ENCODE data around the gene AOC3. TPM values are rescaled to one million over a fixed set of nuclear protein-coding genes. Genes with fewer than 3 reads are reported as not detected.

Gene AOC3
- total and polyA plus RNA-seq, 2 of the 13 experiments (the other 11 are each of a cell fraction or from before 2014, with no cell fraction given), result 8.7 to 51.7 TPM

DNA sequence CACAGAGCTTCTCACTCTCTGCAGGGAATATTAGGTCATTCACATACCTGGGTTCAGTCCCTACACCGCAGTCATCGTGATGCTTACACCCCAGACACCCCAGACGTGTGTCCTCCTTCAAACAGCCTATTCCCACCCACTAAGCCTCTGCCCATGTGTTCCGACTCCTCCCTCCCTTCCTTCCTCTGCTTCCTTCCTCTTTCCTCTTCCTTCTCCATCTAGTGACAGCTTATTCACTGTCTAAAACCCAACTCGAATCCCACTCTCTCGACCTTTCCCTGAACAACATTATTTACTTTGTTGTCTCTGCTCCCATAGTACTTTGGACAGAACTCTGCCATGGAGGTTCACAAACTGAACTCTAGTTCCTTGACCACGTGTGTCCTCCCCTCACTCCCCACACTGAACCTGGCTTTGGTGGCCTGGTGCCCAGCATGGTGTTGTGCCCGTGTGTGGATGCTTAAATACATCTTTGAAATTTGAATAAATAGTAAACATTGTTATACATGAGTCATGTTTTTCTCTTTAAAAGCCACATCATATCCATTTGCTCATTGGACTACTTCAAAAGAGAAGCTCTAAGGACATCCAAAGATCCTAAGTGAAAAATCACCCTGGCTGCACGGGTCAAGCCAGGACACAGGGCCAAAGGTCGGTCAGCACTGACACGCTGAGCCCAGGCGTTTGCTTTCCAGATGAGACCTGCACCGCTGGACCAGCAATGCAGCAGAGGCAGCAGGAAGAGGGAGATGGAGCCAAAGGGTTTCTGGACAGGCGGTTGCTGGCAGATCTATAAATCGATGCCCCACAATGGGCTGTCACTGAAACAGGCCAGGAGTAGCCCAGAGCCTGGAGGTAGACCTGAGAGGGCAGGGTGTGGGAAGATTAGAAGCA lies 35.5 kb downstream of the AOC3 start (continued):
- TF ChIP-seq, protein P1, sequence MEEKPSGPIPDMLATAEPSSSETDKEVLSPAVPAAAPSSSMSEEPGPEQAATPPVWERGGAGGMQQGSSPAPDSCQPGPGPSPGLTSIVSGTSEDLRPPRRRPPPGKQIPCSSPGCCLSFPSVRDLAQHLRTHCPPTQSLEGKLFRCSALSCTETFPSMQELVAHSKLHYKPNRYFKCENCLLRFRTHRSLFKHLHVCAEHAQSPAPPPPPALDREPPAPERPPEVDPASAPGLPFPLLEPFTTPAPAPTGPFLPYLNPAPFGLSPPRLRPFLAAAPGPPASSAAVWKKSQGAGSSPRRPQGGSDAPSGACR (CRISPR knock-in tag; IDR thresholded peaks at IDR 0.05), result no peak
- TF ChIP-seq ZBTB7A (CRISPR knock-in tag; IDR thresholded peaks at IDR 0.05), result peak; percentile 35; the same call in 1 of the 2 replicates
- TF ChIP-seq, protein P2, sequence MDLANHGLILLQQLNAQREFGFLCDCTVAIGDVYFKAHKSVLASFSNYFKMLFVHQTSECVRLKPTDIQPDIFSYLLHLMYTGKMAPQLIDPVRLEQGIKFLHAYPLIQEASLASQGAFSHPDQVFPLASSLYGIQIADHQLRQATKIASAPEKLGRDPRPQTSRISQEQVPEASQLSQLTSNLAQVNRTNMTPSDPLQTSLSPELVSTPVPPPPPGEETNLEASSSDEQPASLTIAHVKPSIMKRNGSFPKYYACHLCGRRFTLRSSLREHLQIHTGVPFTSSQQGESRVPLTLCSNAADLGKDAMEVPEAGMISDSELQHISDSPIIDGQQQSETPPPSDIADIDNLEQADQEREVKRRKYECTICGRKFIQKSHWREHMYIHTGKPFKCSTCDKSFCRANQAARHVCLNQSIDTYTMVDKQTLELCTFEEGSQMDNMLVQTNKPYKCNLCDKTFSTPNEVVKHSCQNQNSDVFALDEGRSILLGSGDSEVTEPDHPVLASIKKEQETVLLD (CRISPR knock-in tag; IDR thresholded peaks at IDR 0.05; ENCODE audit: low read depth), result no peak; the same call in 1 of the 2 replicates
- no peak; the same call in 1 of the 2 replicates for TF ChIP-seq CHD2 (IDR thresholded peaks at IDR 0.05; ENCODE audit: low read depth, low read length)
- TF ChIP-seq ZNF550 (CRISPR knock-in tag; IDR thresholded peaks at IDR 0.05; ENCODE audit: borderline replicate concordance), result 0 out of 2 replicates have a peak, but pooled peaks have one; percentile 37
- no peak for TF ChIP-seq POLR2AphosphoS2 (IDR thresholded peaks at IDR 0.05; ENCODE audit: low read depth, low read length)
- no peak for TF ChIP-seq ZNF713 (CRISPR knock-in tag; IDR thresholded peaks at IDR 0.05)
- TF ChIP-seq ZNF101 (CRISPR knock-in tag; IDR thresholded peaks at IDR 0.05; ENCODE audit: borderline replicate concordance, low read depth), result no peak
- TF ChIP-seq, protein P3, sequence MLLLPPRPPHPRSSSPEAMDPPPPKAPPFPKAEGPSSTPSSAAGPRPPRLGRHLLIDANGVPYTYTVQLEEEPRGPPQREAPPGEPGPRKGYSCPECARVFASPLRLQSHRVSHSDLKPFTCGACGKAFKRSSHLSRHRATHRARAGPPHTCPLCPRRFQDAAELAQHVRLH (CRISPR knock-in tag; IDR thresholded peaks at IDR 0.05; ENCODE audit: borderline replicate concordance, low read depth), result peak; percentile 67
- no peak for TF ChIP-seq PTBP1 (IDR thresholded peaks at IDR 0.05; ENCODE audit: low read depth, low read length, poor library complexity, severe bottlenecking)
- peak; percentile 26; the same call in 1 of the 2 replicates for TF ChIP-seq POLR2AphosphoS5 (IDR thresholded peaks at IDR 0.05; ENCODE audit: low read depth, low read length)
- TF ChIP-seq BCL6 (CRISPR knock-in tag; IDR thresholded peaks at IDR 0.05), result peak; percentile 85
- no peak for TF ChIP-seq MTA3 (CRISPR knock-in tag; IDR thresholded peaks at IDR 0.05)
- TF ChIP-seq, protein P4, sequence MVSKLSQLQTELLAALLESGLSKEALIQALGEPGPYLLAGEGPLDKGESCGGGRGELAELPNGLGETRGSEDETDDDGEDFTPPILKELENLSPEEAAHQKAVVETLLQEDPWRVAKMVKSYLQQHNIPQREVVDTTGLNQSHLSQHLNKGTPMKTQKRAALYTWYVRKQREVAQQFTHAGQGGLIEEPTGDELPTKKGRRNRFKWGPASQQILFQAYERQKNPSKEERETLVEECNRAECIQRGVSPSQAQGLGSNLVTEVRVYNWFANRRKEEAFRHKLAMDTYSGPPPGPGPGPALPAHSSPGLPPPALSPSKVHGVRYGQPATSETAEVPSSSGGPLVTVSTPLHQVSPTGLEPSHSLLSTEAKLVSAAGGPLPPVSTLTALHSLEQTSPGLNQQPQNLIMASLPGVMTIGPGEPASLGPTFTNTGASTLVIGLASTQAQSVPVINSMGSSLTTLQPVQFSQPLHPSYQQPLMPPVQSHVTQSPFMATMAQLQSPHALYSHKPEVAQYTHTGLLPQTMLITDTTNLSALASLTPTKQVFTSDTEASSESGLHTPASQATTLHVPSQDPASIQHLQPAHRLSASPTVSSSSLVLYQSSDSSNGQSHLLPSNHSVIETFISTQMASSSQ (IDR thresholded peaks at IDR 0.05; ENCODE audit: low read depth), result 0 out of 2 replicates have a peak, but pooled peaks have one; percentile 29
- TF ChIP-seq, protein P4 (CRISPR knock-in tag; IDR thresholded peaks at IDR 0.05; ENCODE audit: borderline replicate concordance), result peak; percentile 84; the same call in 1 of the 2 replicates
- 0 out of 2 replicates have a peak, but pooled peaks have one; percentile 71 for TF ChIP-seq TOE1 (CRISPR knock-in tag; IDR thresholded peaks at IDR 0.05)
- no peak for TF ChIP-seq ZNF670 (CRISPR knock-in tag; IDR thresholded peaks at IDR 0.05; ENCODE audit: borderline replicate concordance)
- peak; percentile 94 for TF ChIP-seq ZNF451 (CRISPR knock-in tag; IDR thresholded peaks at IDR 0.05)
- no peak for TF ChIP-seq TEAD2 (CRISPR knock-in tag; IDR thresholded peaks at IDR 0.05)
- TF ChIP-seq, protein P5, sequence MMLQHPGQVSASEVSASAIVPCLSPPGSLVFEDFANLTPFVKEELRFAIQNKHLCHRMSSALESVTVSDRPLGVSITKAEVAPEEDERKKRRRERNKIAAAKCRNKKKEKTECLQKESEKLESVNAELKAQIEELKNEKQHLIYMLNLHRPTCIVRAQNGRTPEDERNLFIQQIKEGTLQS (CRISPR knock-in tag; IDR thresholded peaks at IDR 0.05), result no peak
- TF ChIP-seq, protein P6, sequence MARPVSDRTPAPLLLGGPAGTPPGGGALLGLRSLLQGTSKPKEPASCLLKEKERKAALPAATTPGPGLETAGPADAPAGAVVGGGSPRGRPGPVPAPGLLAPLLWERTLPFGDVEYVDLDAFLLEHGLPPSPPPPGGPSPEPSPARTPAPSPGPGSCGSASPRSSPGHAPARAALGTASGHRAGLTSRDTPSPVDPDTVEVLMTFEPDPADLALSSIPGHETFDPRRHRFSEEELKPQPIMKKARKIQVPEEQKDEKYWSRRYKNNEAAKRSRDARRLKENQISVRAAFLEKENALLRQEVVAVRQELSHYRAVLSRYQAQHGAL (CRISPR knock-in tag; IDR thresholded peaks at IDR 0.05; ENCODE audit: not compliant biosample characterization), result no peak

Measured in HepG2 (cell line).